Measurements from ENCODE around the gene ADCY5.

The ADCY5 gene

GRCh38 chr3:123286308-123287023 is 162.4 kb downstream of the ADCY5 start:
- H3K9ac ChIP-seq = no peak overlapping the region
- no peak overlapping the region for H3K27ac ChIP-seq
- TF ChIP-seq Cebpa-rat (IDR thresholded peaks at IDR 0.05) = no peak
- H3K9me3 ChIP-seq (replicated peaks in 1 of 11) = no peaks in the 10 kb centered on the region
- H3K4me3 ChIP-seq = no peak overlapping the region
- peaks cover 0 to 52% (median 5%) of the 10 kb centered on the region in 11 experiments; a peak in 9 of 22 replicates for H4K20me1 ChIP-seq
- no peaks in the 10 kb centered on the region for H3K36me3 ChIP-seq
- H3K4me1 ChIP-seq = peaks cover 0 to 30% (median 15%) of the 10 kb centered on the region in 10 experiments; a peak in 13 of 20 replicates
- H3K27me3 ChIP-seq = no peaks in the 10 kb centered on the region
- H3K4me2 ChIP-seq = peak overlapping the region in 4 of 11 experiments; percentile 42 to 72 (median 64); a peak in 5 of 22 replicates

DNA sequence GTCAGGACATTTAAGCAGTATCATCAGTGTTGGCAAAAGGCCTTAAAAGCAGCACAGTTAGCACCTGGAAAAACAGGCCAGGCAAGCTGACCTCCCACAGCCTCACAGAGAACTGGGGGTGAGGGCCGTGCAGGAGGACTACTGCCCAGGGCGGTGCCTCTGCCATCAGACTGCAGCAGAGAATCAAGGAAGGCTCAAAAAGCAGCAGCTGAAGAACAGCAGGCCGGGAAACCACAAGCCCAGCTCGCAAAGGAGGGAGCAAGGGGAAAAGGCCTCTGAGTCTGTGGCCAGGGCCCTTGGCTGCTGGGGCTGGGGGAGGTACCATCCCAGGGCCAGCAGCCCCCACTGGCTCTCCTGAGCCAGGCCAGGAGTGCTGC is 163.0 kb downstream of the ADCY5 start:
- H3K36me3 ChIP-seq = no peaks in the 10 kb centered on the region
- H3K4me1 ChIP-seq = peaks cover 0 to 28% (median 15%) of the 10 kb centered on the region in 10 experiments; a peak in 13 of 20 replicates
- H3K27ac ChIP-seq = no peak overlapping the region
- no peaks in the 10 kb centered on the region for H3K9me3 ChIP-seq (replicated peaks in 1 of 11)
- peak overlapping the region in 2 of 11 experiments; percentile 14 to 29; a peak in 3 of 22 replicates for H3K4me2 ChIP-seq
- H4K20me1 ChIP-seq = peaks cover 0 to 52% (median 5%) of the 10 kb centered on the region in 11 experiments; a peak in 9 of 22 replicates
- no peak for TF ChIP-seq Cebpa-rat (IDR thresholded peaks at IDR 0.05)
- H3K4me3 ChIP-seq = no peak overlapping the region
- no peak overlapping the region for H3K9ac ChIP-seq
- no peaks in the 10 kb centered on the region for H3K27me3 ChIP-seq

DNA sequence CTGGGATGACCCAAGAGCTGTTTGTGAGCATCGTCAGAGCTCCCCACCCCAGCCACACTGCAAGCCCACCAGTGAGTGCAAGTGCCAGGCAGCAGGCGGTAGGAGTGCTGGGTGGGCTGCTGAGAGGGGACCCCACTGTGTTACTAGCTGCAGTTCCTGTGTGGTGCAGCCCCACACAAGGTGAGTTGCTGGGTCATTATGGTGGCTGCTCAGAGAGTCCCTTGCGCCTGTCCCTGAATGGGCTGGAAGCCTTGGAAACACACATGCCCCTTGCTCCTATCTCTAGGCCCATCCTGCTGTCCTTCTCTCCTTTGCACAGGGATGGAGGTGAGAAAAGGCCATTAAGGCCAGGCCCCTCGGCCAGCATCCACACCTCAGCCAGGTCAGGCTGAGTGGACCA is 163.4 kb downstream of the ADCY5 start:
- no peak overlapping the region for H3K4me3 ChIP-seq
- H3K4me2 ChIP-seq = no peak overlapping the region
- no peaks in the 10 kb centered on the region for H3K27me3 ChIP-seq
- H3K27ac ChIP-seq = no peak overlapping the region
- peaks cover 0 to 28% (median 15%) of the 10 kb centered on the region in 10 experiments; a peak in 13 of 20 replicates for H3K4me1 ChIP-seq
- peaks cover 0 to 52% (median 5%) of the 10 kb centered on the region in 11 experiments; a peak in 9 of 22 replicates for H4K20me1 ChIP-seq
- no peaks in the 10 kb centered on the region for H3K9me3 ChIP-seq (replicated peaks in 1 of 11)
- H3K36me3 ChIP-seq = no peaks in the 10 kb centered on the region
- H3K9ac ChIP-seq = no peak overlapping the region
- TF ChIP-seq Cebpa-rat (IDR thresholded peaks at IDR 0.05) = no peak

DNA sequence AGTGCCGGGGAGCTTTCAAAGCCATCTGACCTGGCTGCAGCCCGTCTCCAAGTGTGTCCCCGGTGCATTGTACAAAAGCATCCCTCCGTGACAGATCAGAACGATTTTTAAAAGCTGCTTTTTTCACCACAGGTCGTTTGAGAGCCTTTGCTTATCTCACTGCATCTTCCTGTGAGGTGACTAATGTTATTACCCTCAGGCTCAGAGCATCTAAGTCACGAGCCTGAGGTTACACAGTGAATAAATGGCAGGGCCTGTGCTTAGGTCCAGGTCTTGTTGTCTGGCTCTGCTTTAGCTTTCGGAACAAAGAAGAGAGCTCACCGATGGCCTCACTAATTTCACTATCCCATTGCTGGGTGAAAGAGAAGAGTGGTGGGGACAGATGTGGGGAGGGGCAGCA is 163.8 kb downstream of the ADCY5 start:
- H3K4me2 ChIP-seq = no peak overlapping the region
- no peaks in the 10 kb centered on the region for H3K9me3 ChIP-seq (replicated peaks in 1 of 11)
- H3K4me3 ChIP-seq = no peak overlapping the region
- H3K27me3 ChIP-seq = no peaks in the 10 kb centered on the region
- peaks cover 0 to 28% (median 15%) of the 10 kb centered on the region in 10 experiments; a peak in 13 of 20 replicates for H3K4me1 ChIP-seq
- TF ChIP-seq Cebpa-rat (IDR thresholded peaks at IDR 0.05) = no peak
- no peak overlapping the region for H3K9ac ChIP-seq
- no peak overlapping the region for H3K27ac ChIP-seq
- peaks cover 0 to 52% (median 5%) of the 10 kb centered on the region in 11 experiments; a peak in 9 of 22 replicates for H4K20me1 ChIP-seq
- no peaks in the 10 kb centered on the region for H3K36me3 ChIP-seq

DNA sequence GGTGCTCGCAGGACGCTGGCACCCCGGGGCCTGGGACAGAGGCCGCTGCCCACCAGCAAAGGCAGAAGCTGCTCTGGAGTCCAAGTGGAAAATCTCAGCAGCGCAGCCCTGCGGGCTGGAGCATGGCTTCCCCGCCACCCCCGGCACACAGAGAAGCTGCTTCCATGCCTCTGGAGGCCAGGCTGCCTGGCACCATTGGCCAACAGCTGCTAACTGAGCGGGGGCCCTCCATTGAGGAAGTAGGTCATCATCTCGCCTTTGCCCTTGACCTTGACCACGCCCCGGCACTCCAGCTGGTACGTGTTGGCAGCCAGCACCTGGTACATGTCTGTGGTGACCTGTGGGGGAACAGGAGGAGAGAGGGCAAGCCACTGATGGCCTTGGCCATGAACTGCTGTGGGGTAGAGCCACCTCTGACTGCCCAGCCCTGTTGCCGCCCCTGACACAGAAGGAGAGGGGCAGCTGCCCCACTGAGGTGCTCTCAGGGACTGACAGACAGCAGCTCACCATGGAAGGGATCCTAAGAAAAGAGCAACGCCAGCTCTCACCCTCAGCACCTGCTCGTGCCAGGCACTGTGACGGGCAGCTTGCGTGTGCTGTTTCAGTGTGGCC is 164.4 kb downstream of the ADCY5 start:
- Histone ChIP-seq H3K27me3 (no peaks in the 10 kb centered on the region), H3K4me2 (no peak overlapping the region), H3K4me3 (no peak overlapping the region), H3K9ac (no peak overlapping the region), H3K36me3 (no peaks in the 10 kb centered on the region), H4K20me1 (peaks cover 0 to 52% (median 5%) of the 10 kb centered on the region in 11 experiments; a peak in 9 of 22 replicates), H3K4me1 (peaks cover 0 to 28% (median 15%) of the 10 kb centered on the region in 10 experiments; a peak in 13 of 20 replicates), H3K27ac (no peak overlapping the region), H3K9me3 (replicated peaks in 1 of 11) (no peaks in the 10 kb centered on the region; a peak in 1 of 22 replicates)
- TF ChIP-seq Cebpa-rat (IDR thresholded peaks at IDR 0.05) = no peak

GRCh38 chr3:123283657-123284398 is 165.1 kb downstream of the ADCY5 start:
- no peaks in the 10 kb centered on the region; a peak in 1 of 22 replicates for H3K9me3 ChIP-seq (replicated peaks in 1 of 11)
- no peaks in the 10 kb centered on the region for H3K27me3 ChIP-seq
- no peak overlapping the region for H3K27ac ChIP-seq
- H3K36me3 ChIP-seq = no peaks in the 10 kb centered on the region
- TF ChIP-seq Cebpa-rat (IDR thresholded peaks at IDR 0.05) = no peak
- peaks cover 0 to 28% (median 15%) of the 10 kb centered on the region in 10 experiments; a peak in 13 of 20 replicates for H3K4me1 ChIP-seq
- H3K9ac ChIP-seq = no peak overlapping the region
- H3K4me3 ChIP-seq = no peak overlapping the region
- H3K4me2 ChIP-seq = no peak overlapping the region
- H4K20me1 ChIP-seq = peaks cover 0 to 52% (median 5%) of the 10 kb centered on the region in 11 experiments; a peak in 9 of 22 replicates

DNA sequence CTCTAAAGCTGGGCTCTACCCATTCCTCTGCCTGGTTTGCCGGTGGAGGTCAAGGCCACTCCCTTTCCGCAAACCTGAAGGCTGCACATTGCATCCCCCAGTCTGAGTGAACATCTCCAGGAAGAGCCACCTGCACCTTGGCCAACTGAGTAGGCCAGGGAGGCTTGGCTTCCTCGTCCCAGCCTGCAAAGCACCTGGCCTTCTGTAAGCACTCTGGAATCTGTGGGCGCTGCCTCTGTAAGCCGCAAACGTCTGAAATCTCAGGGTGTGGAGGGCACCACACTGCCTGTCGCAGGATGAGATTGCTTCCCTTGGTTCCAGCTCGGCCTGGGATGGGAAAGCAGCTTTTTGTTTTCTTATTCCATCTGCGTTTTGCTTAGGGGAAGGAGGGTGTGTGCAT is 165.8 kb downstream of the ADCY5 start:
- no peak overlapping the region for H3K9ac ChIP-seq
- H3K4me1 ChIP-seq = peaks cover 0 to 23% (median 15%) of the 10 kb centered on the region in 10 experiments; a peak in 13 of 20 replicates
- H3K27me3 ChIP-seq = no peaks in the 10 kb centered on the region
- no peaks in the 10 kb centered on the region; a peak in 1 of 22 replicates for H3K9me3 ChIP-seq (replicated peaks in 1 of 11)
- TF ChIP-seq Cebpa-rat (IDR thresholded peaks at IDR 0.05) = no peak
- H3K36me3 ChIP-seq = no peaks in the 10 kb centered on the region
- no peak overlapping the region for H3K27ac ChIP-seq
- no peak overlapping the region for H3K4me2 ChIP-seq
- H3K4me3 ChIP-seq = no peak overlapping the region
- H4K20me1 ChIP-seq = peaks cover 0 to 52% (median 5%) of the 10 kb centered on the region in 11 experiments; a peak in 9 of 22 replicates

DNA sequence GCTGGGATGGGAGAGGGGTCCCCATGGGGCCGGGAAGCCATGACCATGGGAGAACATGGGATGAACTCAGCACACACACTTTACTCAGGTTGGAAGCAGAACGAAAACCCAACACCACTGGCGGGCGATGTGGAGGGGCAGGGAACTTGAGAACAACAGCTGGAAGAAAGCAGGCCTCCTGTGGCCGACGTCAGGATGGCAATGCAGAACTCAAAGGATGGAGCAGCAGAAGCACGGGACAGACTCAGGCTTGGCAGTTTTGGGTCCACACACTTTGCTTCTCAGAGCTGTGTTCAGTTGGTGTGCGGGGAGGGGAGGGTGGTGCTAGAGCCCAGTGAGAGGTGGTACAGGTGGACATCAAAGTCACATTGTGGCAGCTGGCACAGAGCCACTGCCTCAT is 166.4 kb downstream of the ADCY5 start:
- Histone ChIP-seq H3K27ac (no peak overlapping the region), H3K4me3 (no peak overlapping the region), H3K9me3 (replicated peaks in 1 of 11) (no peaks in the 10 kb centered on the region; a peak in 1 of 22 replicates), H3K9ac (no peak overlapping the region), H3K4me1 (peaks cover 0 to 17% (median 9%) of the 10 kb centered on the region in 10 experiments; a peak in 13 of 20 replicates), H3K27me3 (no peaks in the 10 kb centered on the region), H4K20me1 (peaks cover 0 to 49% (median 3%) of the 10 kb centered on the region in 11 experiments; a peak in 9 of 22 replicates), H3K4me2 (no peak overlapping the region), H3K36me3 (no peaks in the 10 kb centered on the region)
- no peak for TF ChIP-seq Cebpa-rat (IDR thresholded peaks at IDR 0.05)

DNA sequence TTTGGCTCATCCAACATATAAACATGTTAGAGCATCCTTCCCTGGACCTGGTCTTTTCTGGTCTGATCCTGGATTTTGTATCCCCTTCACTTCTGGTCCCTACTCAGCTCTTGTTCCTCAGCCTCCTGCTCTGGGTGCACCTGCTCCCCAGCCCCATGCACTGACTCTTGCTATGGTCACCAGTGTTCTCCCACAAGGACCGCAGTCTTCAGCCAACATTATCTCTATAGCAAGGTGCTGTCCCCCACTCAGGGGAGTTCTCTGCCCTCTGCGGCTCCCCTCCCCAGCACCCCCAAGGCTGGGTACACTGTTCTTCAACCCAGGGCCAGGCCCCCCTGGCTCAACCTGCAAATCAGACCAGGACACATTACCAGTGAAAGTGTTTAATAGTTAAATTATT is 167.0 kb downstream of the ADCY5 start:
- Histone ChIP-seq H4K20me1 (peaks cover 0 to 44% (median 3%) of the 10 kb centered on the region in 11 experiments; a peak in 7 of 22 replicates), H3K4me3 (no peak overlapping the region), H3K36me3 (no peaks in the 10 kb centered on the region), H3K4me2 (no peak overlapping the region), H3K9ac (no peak overlapping the region), H3K27me3 (no peaks in the 10 kb centered on the region), H3K4me1 (peaks cover 0 to 12% (median 5%) of the 10 kb centered on the region in 10 experiments; a peak in 6 of 20 replicates), H3K9me3 (replicated peaks in 1 of 11) (no peaks in the 10 kb centered on the region; a peak in 1 of 22 replicates), H3K27ac (no peak overlapping the region)
- no peak for TF ChIP-seq Cebpa-rat (IDR thresholded peaks at IDR 0.05)
